ENCODE data around the gene PNPLA8.

The PNPLA8 gene

GRCh38 chr7:108450160-108450559 lies 75.8 kb downstream of the PNPLA8 start:
- no peak for TF ChIP-seq CTCF (IDR thresholded peaks at IDR 0.05; ENCODE audit: low read depth, low read length)
- DNase-seq (ENCODE audit: low read depth, low spot score), result no peak
- in situ Hi-C loops (cut with HindIII; ENCODE audit: low sequenced_read_pairs), result no loop called here
- H3K4me3 ChIP-seq (ENCODE audit: low read depth, low read length), result no peak overlapping the region

GRCh38 chr7:108449521-108449920 lies 76.4 kb downstream of the PNPLA8 start:
- no peak for TF ChIP-seq CTCF (IDR thresholded peaks at IDR 0.05; ENCODE audit: low read depth, low read length)
- DNase-seq (ENCODE audit: low read depth, low spot score), result no peak
- H3K4me3 ChIP-seq (ENCODE audit: low read depth, low read length), result no peak overlapping the region
- in situ Hi-C loops (cut with HindIII; ENCODE audit: low sequenced_read_pairs), result no loop called here

- TF ChIP-seq CTCF (IDR thresholded peaks at IDR 0.05; ENCODE audit: low read depth, low read length), result no peak
- no peak for DNase-seq (ENCODE audit: low read depth, low spot score)
- H3K4me3 ChIP-seq (ENCODE audit: low read depth, low read length), result no peak overlapping the region
- in situ Hi-C loops (cut with HindIII; ENCODE audit: low sequenced_read_pairs), result no loop called here
These were observed 77.1 kb downstream of the PNPLA8 start for GRCh38 chr7:108448584-108449505.

- no peak overlapping the region for H3K4me3 ChIP-seq (ENCODE audit: low read depth, low read length)
- in situ Hi-C loops (cut with HindIII; ENCODE audit: low sequenced_read_pairs), result no loop called here
- no peak for DNase-seq (ENCODE audit: low read depth, low spot score)
- TF ChIP-seq CTCF (IDR thresholded peaks at IDR 0.05; ENCODE audit: low read depth, low read length), result no peak
These were observed 83.8 kb downstream of the PNPLA8 start for GRCh38 chr7:108442039-108442568.

GRCh38 chr7:108441392-108441955 lies 84.5 kb downstream of the PNPLA8 start:
- H3K4me3 ChIP-seq (ENCODE audit: low read depth, low read length), result no peak overlapping the region
- DNase-seq (ENCODE audit: low read depth, low spot score), result no peak
- in situ Hi-C loops (cut with HindIII; ENCODE audit: low sequenced_read_pairs), result no loop called here
- no peak for TF ChIP-seq CTCF (IDR thresholded peaks at IDR 0.05; ENCODE audit: low read depth, low read length)

GRCh38 chr7:108440613-108441012 lies 85.3 kb downstream of the PNPLA8 start:
- no peak for TF ChIP-seq CTCF (IDR thresholded peaks at IDR 0.05; ENCODE audit: low read depth, low read length)
- DNase-seq (ENCODE audit: low read depth, low spot score), result no peak
- in situ Hi-C loops (cut with HindIII; ENCODE audit: low sequenced_read_pairs), result no loop called here
- H3K4me3 ChIP-seq (ENCODE audit: low read depth, low read length), result no peak overlapping the region

Data from astrocyte of the spinal cord (primary cell).